HFFc6 (cell line): ENCODE results near the gene DPYSL4. TPM values are rescaled to one million over a fixed set of nuclear protein-coding genes. Genes with fewer than 3 reads are reported as not detected.

ENCODE experiments used
- DNase-seq: peaks from one replicate; pipeline ENCODE4 v3.0.0-alpha.2; 2018
- H3K27ac Mint-ChIP-seq: 2 replicates; pipeline ENCODE4 v1.8.0; 2020; ENCODE audit warnings: mild to moderate bottlenecking, mixed read lengths
- H3K27me3 Mint-ChIP-seq: 2 replicates; pipeline ENCODE4 v1.8.0; 2021; ENCODE audit warnings: mild to moderate bottlenecking, moderate library complexity, mixed read lengths; ENCODE audit not compliant: insufficient read depth
- H3K36me3 Mint-ChIP-seq: 2 replicates; pipeline ENCODE4 v1.8.0; 2021; ENCODE audit warnings: low read depth, mixed read lengths
- H3K4me1 Mint-ChIP-seq: 2 replicates; pipeline ENCODE4 v1.8.0; 2020; ENCODE audit warnings: low read depth, mixed read lengths
- H3K4me3 Mint-ChIP-seq: 2 replicates; pipeline ENCODE4 v1.8.0; 2020; ENCODE audit warnings: mild to moderate bottlenecking, moderate library complexity, mixed read lengths
- H3K9me3 Mint-ChIP-seq: 2 replicates; pipeline ENCODE4 v1.8.0; 2020; ENCODE audit warnings: mild to moderate bottlenecking, mixed read lengths
- CTCF ChIP-seq: fragments of 200-600 bp; sonication (generic); IDR thresholded peaks from 2 replicates; pipeline ENCODE4 v1.5.0; 2021; ENCODE audit warnings: antibody characterized with exemption, mild to moderate bottlenecking
- total RNA-seq, 6 experiments: library from RNA; stranded (reverse); fragmentation: NEBNext Ultra II Directional; extraction: Animal tissue kit (Norgen Biotek cat#: 25700); gene quantifications; 2 replicates in 1 of 6; 3 replicates in 5 of 6; pipeline ENCODE4 v1.2.3, GENCODE V29; 2021

DPYSL4 gene
- total RNA-seq, 6 experiments from 2014 or later: 0.13 to 2.4 (median 0.34) TPM

- no peaks in the 10 kb centered on the region for H3K36me3 Mint-ChIP-seq
- TF ChIP-seq CTCF: no peak
- H3K9me3 Mint-ChIP-seq: no peaks in the 10 kb centered on the region
- H3K27ac Mint-ChIP-seq: no peak overlapping the region
- H3K4me3 Mint-ChIP-seq: no peak overlapping the region
- no peak for DNase-seq
- H3K27me3 Mint-ChIP-seq: peaks cover 15% of the 10 kb centered on the region
- no peaks in the 10 kb centered on the region for H3K4me1 Mint-ChIP-seq
Measured at GRCh38 chr10:132234860-132235259, 48.1 kb downstream of the DPYSL4 start.

DNA sequence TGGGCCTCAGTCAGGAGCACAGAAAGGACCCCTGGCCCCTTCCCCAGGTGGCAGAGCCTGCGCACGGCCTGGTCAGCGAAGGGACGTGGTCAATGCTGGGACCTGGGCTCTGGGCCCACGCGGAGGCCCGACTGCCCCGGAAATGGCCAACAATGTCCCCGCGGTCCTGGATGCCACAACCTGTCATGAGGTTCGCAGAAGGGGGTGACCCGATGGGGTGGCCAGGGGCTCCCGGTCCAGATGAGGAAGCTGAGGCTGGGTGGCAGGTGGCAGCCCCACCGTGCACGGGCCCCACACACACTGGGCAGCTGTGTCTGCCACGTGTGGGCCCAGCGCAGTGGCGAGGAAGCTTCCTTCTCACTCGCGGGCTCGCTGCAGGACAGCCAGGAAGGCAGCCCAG lies 49.4 kb downstream of the DPYSL4 start:
- no peak overlapping the region for H3K27ac Mint-ChIP-seq
- TF ChIP-seq CTCF: no peak
- no peaks in the 10 kb centered on the region for H3K36me3 Mint-ChIP-seq
- H3K27me3 Mint-ChIP-seq: peaks cover 17% of the 10 kb centered on the region
- no peaks in the 10 kb centered on the region for H3K4me1 Mint-ChIP-seq
- H3K4me3 Mint-ChIP-seq: no peak overlapping the region
- H3K9me3 Mint-ChIP-seq: no peaks in the 10 kb centered on the region
- no peak for DNase-seq

GRCh38 chr10:132236881-132237280 lies 50.1 kb downstream of the DPYSL4 start:
- Mint-ChIP-seq H3K4me3 (no peak overlapping the region), H3K9me3 (no peaks in the 10 kb centered on the region), H3K36me3 (no peaks in the 10 kb centered on the region), H3K27me3 (peaks cover 19% of the 10 kb centered on the region), H3K27ac (no peak overlapping the region), H3K4me1 (no peaks in the 10 kb centered on the region)
- DNase-seq: no peak
- no peak for TF ChIP-seq CTCF

DNA sequence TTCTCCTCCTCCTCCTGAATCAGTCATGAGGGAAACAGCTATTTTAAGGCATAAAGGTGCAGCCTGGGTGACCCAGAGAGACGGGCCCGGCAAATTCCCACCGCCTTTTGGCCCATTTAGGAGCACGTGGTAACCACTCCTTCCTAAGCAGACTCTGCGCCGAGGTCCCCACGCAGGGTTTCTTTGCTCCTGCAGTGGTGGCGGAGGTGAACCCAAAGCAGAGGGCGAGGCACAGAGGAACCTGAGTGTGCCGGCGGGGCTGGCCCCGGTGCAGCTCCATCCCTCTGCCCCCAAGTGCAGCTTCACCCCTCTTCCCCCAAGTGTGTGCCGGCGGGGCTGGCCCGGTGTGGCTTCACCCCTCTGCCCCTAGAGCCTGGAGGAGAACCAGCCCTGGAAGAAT lies 50.6 kb downstream of the DPYSL4 start:
- no peak for DNase-seq

DNA sequence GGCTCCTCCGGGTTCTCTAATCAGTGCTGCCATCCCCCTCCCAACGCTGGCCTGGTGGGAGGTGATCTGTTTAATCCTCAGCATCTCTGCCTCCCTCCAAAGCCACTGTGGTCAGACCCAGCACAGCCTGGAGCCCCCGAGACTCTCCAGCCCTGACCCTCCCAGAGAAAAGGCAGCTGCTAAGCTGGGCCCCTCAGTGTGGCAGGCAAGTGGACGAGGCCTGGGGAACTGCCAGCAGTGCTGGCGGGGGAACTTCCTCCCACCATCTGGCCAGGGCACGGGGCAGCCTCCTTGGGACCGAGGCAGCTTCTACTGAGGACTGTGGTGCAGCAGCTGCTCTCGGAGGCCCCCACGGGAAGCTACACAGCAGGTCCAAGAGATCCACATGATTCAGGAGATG lies 51.1 kb downstream of the DPYSL4 start:
- Mint-ChIP-seq H3K36me3 (no peaks in the 10 kb centered on the region), H3K27me3 (peaks cover 19% of the 10 kb centered on the region), H3K27ac (no peak overlapping the region), H3K9me3 (no peaks in the 10 kb centered on the region), H3K4me3 (no peak overlapping the region), H3K4me1 (no peaks in the 10 kb centered on the region)
- no peak for TF ChIP-seq CTCF
- no peak for DNase-seq

More for the DNA sequence above, 50.6 kb downstream of the DPYSL4 start:
- H3K27me3 Mint-ChIP-seq: peaks cover 19% of the 10 kb centered on the region
- H3K4me1 Mint-ChIP-seq: no peaks in the 10 kb centered on the region
- no peak overlapping the region for H3K27ac Mint-ChIP-seq
- no peaks in the 10 kb centered on the region for H3K9me3 Mint-ChIP-seq
- no peak overlapping the region for H3K4me3 Mint-ChIP-seq
- no peaks in the 10 kb centered on the region for H3K36me3 Mint-ChIP-seq
- no peak for TF ChIP-seq CTCF
